ENCODE results near the gene GMDS. TPM values are rescaled to one million over a fixed set of nuclear protein-coding genes. Genes with fewer than 3 reads are reported as not detected.

GMDS gene
- polyA plus RNA-seq, 1 of the 3 experiments (the other 2 are of a cell fraction), result 12.3 TPM

DNA sequence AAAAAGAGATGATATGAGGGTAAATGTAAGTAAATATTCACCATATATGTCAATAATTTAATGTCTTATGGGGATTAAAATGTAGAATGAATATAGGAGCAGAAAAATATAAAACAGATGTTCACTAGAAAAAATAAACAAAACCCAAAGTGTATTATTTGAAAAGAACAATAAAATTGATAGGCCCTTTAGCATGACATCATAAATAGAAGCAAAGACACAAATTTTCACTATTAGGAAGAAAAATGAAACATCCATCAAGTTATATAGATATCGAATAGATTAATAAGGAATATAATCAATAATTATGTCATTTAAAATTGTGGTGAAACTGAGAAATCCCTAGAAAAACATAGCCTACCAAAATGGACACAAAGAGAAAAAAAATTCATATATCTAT, 40.1 kb upstream of the GMDS start (continued):
- TF ChIP-seq, protein P1, sequence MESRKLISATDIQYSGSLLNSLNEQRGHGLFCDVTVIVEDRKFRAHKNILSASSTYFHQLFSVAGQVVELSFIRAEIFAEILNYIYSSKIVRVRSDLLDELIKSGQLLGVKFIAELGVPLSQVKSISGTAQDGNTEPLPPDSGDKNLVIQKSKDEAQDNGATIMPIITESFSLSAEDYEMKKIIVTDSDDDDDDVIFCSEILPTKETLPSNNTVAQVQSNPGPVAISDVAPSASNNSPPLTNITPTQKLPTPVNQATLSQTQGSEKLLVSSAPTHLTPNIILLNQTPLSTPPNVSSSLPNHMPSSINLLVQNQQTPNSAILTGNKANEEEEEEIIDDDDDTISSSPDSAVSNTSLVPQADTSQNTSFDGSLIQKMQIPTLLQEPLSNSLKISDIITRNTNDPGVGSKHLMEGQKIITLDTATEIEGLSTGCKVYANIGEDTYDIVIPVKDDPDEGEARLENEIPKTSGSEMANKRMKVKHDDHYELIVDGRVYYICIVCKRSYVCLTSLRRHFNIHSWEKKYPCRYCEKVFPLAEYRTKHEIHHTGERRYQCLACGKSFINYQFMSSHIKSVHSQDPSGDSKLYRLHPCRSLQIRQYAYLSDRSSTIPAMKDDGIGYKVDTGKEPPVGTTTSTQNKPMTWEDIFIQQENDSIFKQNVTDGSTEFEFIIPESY (IDR thresholded peaks at IDR 0.05; ENCODE audit: borderline replicate concordance, low read depth), result no peak

DNA sequence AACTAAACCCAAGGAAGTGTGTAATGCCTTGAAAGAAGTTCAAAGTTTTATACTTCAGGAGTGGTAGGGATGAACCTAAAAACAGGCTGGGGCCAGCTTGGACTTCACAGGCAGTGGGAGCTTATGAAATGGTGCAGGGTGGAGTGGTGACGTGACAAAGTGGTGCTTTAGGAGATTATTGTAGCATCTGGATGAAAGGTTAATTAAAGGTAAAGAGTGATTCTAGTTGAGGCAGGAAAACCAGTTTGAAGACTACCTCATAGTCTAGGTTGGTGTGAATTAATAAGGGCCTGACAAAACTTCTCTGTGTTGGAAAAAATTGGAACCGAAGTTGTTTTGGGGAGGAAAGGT, 30.5 kb upstream of the GMDS start:
- H2AFZ ChIP-seq (ENCODE audit: low read depth), result no peak overlapping the region
- H3K9me3 ChIP-seq, result 0 out of 2 replicates have a peak, but pooled peaks cover 3% of the 10 kb centered on the region
- H3K27me3 ChIP-seq (ENCODE audit: insufficient read depth), result no peaks in the 10 kb centered on the region
- no peaks in the 10 kb centered on the region for H3K9me2 ChIP-seq
- no peak overlapping the region for H3K27ac ChIP-seq (ENCODE audit: low read depth in 2 of 2, low read length in 1 of 2)
- H3K4me1 ChIP-seq (ENCODE audit: control insufficient read depth in 1 of 2, insufficient read depth in 2 of 2, low read depth in 1 of 2, low read length in 1 of 2), result peaks cover 0 to 5% of the 10 kb centered on the region in 2 experiments; a peak in 1 of 4 replicates
- WGBS (ENCODE audit: low lambda C conversion rate), result 91% methylated on average over 2 of the region's 2 CpGs
- H3F3A ChIP-seq (replicated peaks; ENCODE audit: insufficient read depth), result no peaks in the 10 kb centered on the region
- H3K4me3 ChIP-seq (ENCODE audit: low read depth in 2 of 2, low read length in 1 of 2), result no peak overlapping the region; a peak in 1 of 4 replicates
- H3K9ac ChIP-seq, result no peak overlapping the region
- ChIA-PET CTCF (no interaction called here), POLR2A (no interaction called here)
- peaks cover 0 to 3% of the 10 kb centered on the region in 2 experiments for H3K36me3 ChIP-seq (replicated peaks in 1 of 2; ENCODE audit: control insufficient read depth in 1 of 2, insufficient read depth in 2 of 2, low read length in 1 of 2)
- DNase-seq, result no peak
- no peaks in the 10 kb centered on the region for H4K20me1 ChIP-seq (ENCODE audit: insufficient read depth)
- TF ChIP-seq RCOR1 (IDR thresholded peaks at IDR 0.05; ENCODE audit: low read length), result no peak
- TF ChIP-seq, protein P2, sequence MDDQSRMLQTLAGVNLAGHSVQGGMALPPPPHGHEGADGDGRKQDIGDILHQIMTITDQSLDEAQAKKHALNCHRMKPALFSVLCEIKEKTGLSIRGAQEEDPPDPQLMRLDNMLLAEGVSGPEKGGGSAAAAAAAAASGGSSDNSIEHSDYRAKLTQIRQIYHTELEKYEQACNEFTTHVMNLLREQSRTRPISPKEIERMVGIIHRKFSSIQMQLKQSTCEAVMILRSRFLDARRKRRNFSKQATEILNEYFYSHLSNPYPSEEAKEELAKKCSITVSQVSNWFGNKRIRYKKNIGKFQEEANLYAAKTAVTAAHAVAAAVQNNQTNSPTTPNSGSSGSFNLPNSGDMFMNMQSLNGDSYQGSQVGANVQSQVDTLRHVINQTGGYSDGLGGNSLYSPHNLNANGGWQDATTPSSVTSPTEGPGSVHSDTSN (IDR thresholded peaks at IDR 0.05), result no peak
- TF ChIP-seq TCF12 (IDR thresholded peaks at IDR 0.05), result no peak
- TF ChIP-seq JUND (IDR thresholded peaks at IDR 0.05), result no peak
- TF ChIP-seq NFIC (IDR thresholded peaks at IDR 0.05; ENCODE audit: borderline replicate concordance), result no peak
- TF ChIP-seq, protein P3, sequence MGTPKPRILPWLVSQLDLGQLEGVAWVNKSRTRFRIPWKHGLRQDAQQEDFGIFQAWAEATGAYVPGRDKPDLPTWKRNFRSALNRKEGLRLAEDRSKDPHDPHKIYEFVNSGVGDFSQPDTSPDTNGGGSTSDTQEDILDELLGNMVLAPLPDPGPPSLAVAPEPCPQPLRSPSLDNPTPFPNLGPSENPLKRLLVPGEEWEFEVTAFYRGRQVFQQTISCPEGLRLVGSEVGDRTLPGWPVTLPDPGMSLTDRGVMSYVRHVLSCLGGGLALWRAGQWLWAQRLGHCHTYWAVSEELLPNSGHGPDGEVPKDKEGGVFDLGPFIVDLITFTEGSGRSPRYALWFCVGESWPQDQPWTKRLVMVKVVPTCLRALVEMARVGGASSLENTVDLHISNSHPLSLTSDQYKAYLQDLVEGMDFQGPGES (IDR thresholded peaks at IDR 0.05; ENCODE audit: low read depth, low read length), result no peak
- no peak for TF ChIP-seq YY1 (IDR thresholded peaks at IDR 0.05; ENCODE audit: low read depth)
- H3K79me2 ChIP-seq (ENCODE audit: insufficient read depth), result no peaks in the 10 kb centered on the region
- H3K4me2 ChIP-seq, result no peak overlapping the region

DNA sequence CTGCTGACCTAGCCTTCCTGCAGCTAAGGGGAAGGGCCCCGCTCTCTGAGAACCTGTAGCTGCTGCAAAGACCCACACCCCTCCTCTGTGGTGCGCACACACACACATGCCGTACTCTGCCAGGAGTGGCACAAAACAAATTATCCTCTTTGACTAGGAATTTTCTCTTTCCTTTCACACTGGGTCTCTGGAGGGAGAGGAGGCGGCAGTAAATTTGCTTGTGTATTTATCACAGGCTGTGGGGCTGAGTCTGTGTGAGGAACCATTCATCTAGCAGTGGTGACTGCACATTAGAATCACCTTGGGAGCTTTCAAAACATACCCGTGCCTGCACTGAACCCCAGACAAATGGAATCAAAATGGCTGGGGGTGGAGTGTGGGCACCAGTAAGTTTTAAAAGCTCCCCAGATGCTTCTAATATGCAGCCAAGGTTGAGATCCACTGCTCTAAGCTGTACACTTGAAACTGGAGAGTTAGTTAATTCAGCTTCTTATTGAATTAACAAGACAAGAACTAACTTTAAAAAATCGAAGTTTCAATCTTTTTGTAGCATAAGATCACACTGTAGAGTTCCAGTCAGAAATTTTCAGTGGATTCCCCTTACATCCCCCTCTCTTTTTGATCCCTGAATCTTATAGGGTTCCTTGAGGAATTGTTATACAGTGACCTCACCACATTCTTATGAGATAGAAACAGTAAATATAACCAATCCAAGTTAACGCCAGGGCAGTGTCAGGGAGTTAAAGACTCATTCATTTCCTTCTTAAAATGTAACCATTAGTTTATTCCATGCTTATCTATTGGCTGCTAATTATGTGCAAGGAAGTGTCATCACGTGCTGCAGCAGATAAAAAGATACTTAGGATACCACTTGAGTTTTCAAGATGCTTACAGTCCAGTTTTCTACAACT, 29.8 kb upstream of the GMDS start:
- no peak overlapping the region for H3K4me2 ChIP-seq
- no peak for DNase-seq
- H3K79me2 ChIP-seq (ENCODE audit: insufficient read depth), result no peaks in the 10 kb centered on the region
- CTCF ChIA-PET, result interaction anchor here (1.1 kb wide), 1 partner anchor 79 kb away, joined by 3 read pairs; no protein-coding TSS in a partner anchor
- H3K27me3 ChIP-seq (ENCODE audit: insufficient read depth), result no peaks in the 10 kb centered on the region
- H3K9ac ChIP-seq, result no peak overlapping the region
- no peak overlapping the region for H2AFZ ChIP-seq (ENCODE audit: low read depth)
- no peaks in the 10 kb centered on the region for H4K20me1 ChIP-seq (ENCODE audit: insufficient read depth)
- peaks cover 0 to 3% of the 10 kb centered on the region in 2 experiments for H3K36me3 ChIP-seq (replicated peaks in 1 of 2; ENCODE audit: control insufficient read depth in 1 of 2, insufficient read depth in 2 of 2, low read length in 1 of 2)
- POLR2A ChIA-PET, result no interaction called here
- H3F3A ChIP-seq (replicated peaks; ENCODE audit: insufficient read depth), result no peaks in the 10 kb centered on the region
- WGBS (ENCODE audit: low lambda C conversion rate), result 70% methylated on average over 8 of the region's 8 CpGs
- H3K4me1 ChIP-seq (ENCODE audit: control insufficient read depth in 1 of 2, insufficient read depth in 2 of 2, low read depth in 1 of 2, low read length in 1 of 2), result peaks cover 0 to 5% of the 10 kb centered on the region in 2 experiments; a peak in 1 of 4 replicates
- no peak for TF ChIP-seq FOXM1 (IDR thresholded peaks at IDR 0.05; ENCODE audit: low read depth)
- TF ChIP-seq GABPA (IDR thresholded peaks at IDR 0.05; ENCODE audit: low read depth), result no peak
- 0 out of 2 replicates have a peak, but pooled peaks have one; percentile 13 for TF ChIP-seq JUND (IDR thresholded peaks at IDR 0.05)
- no peak for TF ChIP-seq ELF1 (IDR thresholded peaks at IDR 0.05)
- TF ChIP-seq, protein P4, sequence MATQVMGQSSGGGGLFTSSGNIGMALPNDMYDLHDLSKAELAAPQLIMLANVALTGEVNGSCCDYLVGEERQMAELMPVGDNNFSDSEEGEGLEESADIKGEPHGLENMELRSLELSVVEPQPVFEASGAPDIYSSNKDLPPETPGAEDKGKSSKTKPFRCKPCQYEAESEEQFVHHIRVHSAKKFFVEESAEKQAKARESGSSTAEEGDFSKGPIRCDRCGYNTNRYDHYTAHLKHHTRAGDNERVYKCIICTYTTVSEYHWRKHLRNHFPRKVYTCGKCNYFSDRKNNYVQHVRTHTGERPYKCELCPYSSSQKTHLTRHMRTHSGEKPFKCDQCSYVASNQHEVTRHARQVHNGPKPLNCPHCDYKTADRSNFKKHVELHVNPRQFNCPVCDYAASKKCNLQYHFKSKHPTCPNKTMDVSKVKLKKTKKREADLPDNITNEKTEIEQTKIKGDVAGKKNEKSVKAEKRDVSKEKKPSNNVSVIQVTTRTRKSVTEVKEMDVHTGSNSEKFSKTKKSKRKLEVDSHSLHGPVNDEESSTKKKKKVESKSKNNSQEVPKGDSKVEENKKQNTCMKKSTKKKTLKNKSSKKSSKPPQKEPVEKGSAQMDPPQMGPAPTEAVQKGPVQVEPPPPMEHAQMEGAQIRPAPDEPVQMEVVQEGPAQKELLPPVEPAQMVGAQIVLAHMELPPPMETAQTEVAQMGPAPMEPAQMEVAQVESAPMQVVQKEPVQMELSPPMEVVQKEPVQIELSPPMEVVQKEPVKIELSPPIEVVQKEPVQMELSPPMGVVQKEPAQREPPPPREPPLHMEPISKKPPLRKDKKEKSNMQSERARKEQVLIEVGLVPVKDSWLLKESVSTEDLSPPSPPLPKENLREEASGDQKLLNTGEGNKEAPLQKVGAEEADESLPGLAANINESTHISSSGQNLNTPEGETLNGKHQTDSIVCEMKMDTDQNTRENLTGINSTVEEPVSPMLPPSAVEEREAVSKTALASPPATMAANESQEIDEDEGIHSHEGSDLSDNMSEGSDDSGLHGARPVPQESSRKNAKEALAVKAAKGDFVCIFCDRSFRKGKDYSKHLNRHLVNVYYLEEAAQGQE (IDR thresholded peaks at IDR 0.05; ENCODE audit: low read depth, low read length), result no peak
- no peak for TF ChIP-seq TCF12 (IDR thresholded peaks at IDR 0.05)
- no peak for TF ChIP-seq FOXJ3 (CRISPR knock-in tag; IDR thresholded peaks at IDR 0.05)
- H3K27ac ChIP-seq (ENCODE audit: low read depth in 2 of 2, low read length in 1 of 2), result no peak overlapping the region
- H3K9me3 ChIP-seq, result 0 out of 2 replicates have a peak, but pooled peaks cover 1% of the 10 kb centered on the region
- no peak overlapping the region; a peak in 1 of 4 replicates for H3K4me3 ChIP-seq (ENCODE audit: low read depth in 2 of 2, low read length in 1 of 2)
- H3K9me2 ChIP-seq, result no peaks in the 10 kb centered on the region

Measured in SK-N-SH (cell line).